MM.1S (cell line): ENCODE measurements around the gene PIGU.
A peak's percentile ranks its signal among the peaks of the same experiment; 100 is the strongest.
"Not testable (repeated sequence)": the region's sequence is repeated elsewhere in the genome, so short reads cannot be mapped to it uniquely, and the experiment has no call there.

Experiments used
- DNase-seq: peaks from one replicate; pipeline ENCODE4 v3.0.0-alpha.2; 2015
- H2AFZ ChIP-seq: fragments of 300-600 bp; sonication (generic); 2 replicates; pipeline ENCODE4 v1.6.0; 2016; ENCODE audit warnings: antibody characterized with exemption, low read length
- H3F3A ChIP-seq: fragments of 300-600 bp; sonication (generic); 2 replicates; pipeline ENCODE4 v1.6.1; 2016; ENCODE audit warnings: mild to moderate bottlenecking, antibody characterized with exemption, low read length, moderate library complexity, mixed read lengths; ENCODE audit not compliant: insufficient read depth
- H3K27ac ChIP-seq: fragments of 300-600 bp; sonication (generic); 2 replicates; pipeline ENCODE4 v1.5.1; 2016; ENCODE audit warnings: mild to moderate bottlenecking, low read length
- H3K27me3 ChIP-seq: fragments of 300-600 bp; sonication (generic); replicated peaks from 2 replicates; pipeline ENCODE4 v1.6.0; 2016; ENCODE audit warnings: low read length; ENCODE audit not compliant: insufficient read depth
- H3K36me3 ChIP-seq: fragments of 300-600 bp; sonication (generic); replicated peaks from 2 replicates; pipeline ENCODE4 v1.6.1; 2016; ENCODE audit warnings: mild to moderate bottlenecking, low read length, mixed read lengths; ENCODE audit not compliant: insufficient read depth
- H3K4me1 ChIP-seq: fragments of 300-600 bp; sonication (generic); 2 replicates; pipeline ENCODE4 v1.6.1; 2016; ENCODE audit warnings: low read length, mixed read lengths
- H3K4me2 ChIP-seq: fragments of 300-600 bp; sonication (generic); 2 replicates; pipeline ENCODE4 v1.6.0; 2016; ENCODE audit warnings: low read depth, low read length
- H3K4me3 ChIP-seq: fragments of 300-600 bp; sonication (generic); 2 replicates; pipeline ENCODE4 v1.5.1; 2016; ENCODE audit warnings: low read length, mixed read lengths
- H3K79me2 ChIP-seq: fragments of 300-600 bp; sonication (generic); 2 replicates; pipeline ENCODE4 v1.6.1; 2016; ENCODE audit warnings: mixed run types, low read length, mixed read lengths
- H3K9ac ChIP-seq: fragments of 300-600 bp; sonication (generic); 2 replicates; pipeline ENCODE4 v1.6.1; 2016; ENCODE audit warnings: low read length, mixed read lengths
- H3K9me2 ChIP-seq: fragments of 300-600 bp; sonication (generic); replicated peaks from 2 replicates; pipeline ENCODE4 v1.6.1; 2016; ENCODE audit warnings: mild to moderate bottlenecking, low read length, mixed read lengths; ENCODE audit not compliant: insufficient read depth
- H3K9me3 ChIP-seq: fragments of 300-600 bp; sonication (generic); replicated peaks from 2 replicates; pipeline ENCODE4 v1.6.1; 2016; ENCODE audit warnings: mild to moderate bottlenecking, low read length, mixed read lengths; ENCODE audit not compliant: insufficient read depth
- H4K20me1 ChIP-seq: fragments of 300-600 bp; sonication (generic); 2 replicates; pipeline ENCODE4 v1.6.1; 2016; ENCODE audit warnings: mild to moderate bottlenecking, low read length, moderate library complexity, mixed read lengths; ENCODE audit not compliant: insufficient read depth
- EZH2 ChIP-seq: fragments of 300-600 bp; sonication (generic); optimal IDR thresholded peaks from 2 replicates; pipeline ENCODE3; 2017; ENCODE audit warnings: low read depth, mild to moderate bottlenecking, antibody characterized with exemption, low read length, mixed read lengths
- EZH2phosphoT487 ChIP-seq: fragments of 300-600 bp; sonication (generic); IDR thresholded peaks from 2 replicates; pipeline ENCODE4 v1.6.1; 2018; ENCODE audit warnings: antibody characterized with exemption, low read length
- TF ChIP-seq, protein P1 (sequence below): fragments of 300-600 bp; sonication (generic); IDR thresholded peaks from 2 replicates; pipeline ENCODE4 v1.5.1; 2016; ENCODE audit warnings: antibody characterized with exemption, low read length, mixed read lengths

Gene PIGU, protein sequence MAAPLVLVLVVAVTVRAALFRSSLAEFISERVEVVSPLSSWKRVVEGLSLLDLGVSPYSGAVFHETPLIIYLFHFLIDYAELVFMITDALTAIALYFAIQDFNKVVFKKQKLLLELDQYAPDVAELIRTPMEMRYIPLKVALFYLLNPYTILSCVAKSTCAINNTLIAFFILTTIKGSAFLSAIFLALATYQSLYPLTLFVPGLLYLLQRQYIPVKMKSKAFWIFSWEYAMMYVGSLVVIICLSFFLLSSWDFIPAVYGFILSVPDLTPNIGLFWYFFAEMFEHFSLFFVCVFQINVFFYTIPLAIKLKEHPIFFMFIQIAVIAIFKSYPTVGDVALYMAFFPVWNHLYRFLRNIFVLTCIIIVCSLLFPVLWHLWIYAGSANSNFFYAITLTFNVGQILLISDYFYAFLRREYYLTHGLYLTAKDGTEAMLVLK

DNA sequence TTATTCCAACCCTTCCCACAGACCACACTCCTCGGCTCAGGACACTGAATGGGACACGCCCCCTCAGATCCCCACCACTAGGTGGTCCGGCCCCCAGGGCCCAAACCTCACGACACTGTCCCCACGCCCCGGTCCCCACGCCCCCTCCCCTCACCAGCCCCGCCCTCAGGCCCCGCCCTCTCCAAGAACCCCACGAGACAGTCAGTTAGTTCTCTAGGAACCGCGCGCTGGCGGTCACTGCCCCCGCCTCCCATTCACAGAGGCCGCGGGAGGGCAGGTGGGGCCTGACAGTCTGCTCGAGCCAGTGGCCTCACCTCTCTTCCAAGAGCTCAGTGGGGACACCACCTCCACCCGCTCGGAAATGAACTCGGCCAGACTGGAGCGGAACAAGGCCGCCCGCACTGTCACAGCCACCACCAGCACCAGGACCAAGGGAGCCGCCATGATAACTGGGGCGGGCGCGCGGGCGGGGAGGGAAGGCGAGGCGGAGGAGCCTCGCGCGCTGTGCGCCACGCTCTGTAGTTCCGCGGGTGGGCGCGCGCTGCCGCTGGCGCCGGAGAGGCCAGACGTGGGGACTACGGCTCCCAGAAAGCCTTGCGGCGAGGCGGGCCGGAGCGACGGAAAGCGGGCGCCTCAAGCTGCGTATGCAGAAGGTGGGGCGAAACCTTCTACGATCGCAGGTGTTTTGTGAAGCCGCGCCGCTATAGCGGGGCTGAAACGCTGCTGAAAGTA is at the start of gene PIGU:
TSS of gene PIGU (minus strand) at position 451 of the 732 bp plus-strand sequence. CDS start at position 444, 7 bp downstream.
- peak within 1 kb of the TSS; percentile 56 for H3K4me2 ChIP-seq
- H3K4me3 ChIP-seq = peak within 1 kb of the TSS; percentile 90
- H3K4me1 ChIP-seq = no peaks in the 10 kb centered on the region
- no peaks in the 10 kb centered on the region for H3K9me3 ChIP-seq
- DNase-seq = peak; percentile 97
- TF ChIP-seq EZH2 (no peak), EZH2phosphoT487 (no peak)
- TF ChIP-seq, protein P1, sequence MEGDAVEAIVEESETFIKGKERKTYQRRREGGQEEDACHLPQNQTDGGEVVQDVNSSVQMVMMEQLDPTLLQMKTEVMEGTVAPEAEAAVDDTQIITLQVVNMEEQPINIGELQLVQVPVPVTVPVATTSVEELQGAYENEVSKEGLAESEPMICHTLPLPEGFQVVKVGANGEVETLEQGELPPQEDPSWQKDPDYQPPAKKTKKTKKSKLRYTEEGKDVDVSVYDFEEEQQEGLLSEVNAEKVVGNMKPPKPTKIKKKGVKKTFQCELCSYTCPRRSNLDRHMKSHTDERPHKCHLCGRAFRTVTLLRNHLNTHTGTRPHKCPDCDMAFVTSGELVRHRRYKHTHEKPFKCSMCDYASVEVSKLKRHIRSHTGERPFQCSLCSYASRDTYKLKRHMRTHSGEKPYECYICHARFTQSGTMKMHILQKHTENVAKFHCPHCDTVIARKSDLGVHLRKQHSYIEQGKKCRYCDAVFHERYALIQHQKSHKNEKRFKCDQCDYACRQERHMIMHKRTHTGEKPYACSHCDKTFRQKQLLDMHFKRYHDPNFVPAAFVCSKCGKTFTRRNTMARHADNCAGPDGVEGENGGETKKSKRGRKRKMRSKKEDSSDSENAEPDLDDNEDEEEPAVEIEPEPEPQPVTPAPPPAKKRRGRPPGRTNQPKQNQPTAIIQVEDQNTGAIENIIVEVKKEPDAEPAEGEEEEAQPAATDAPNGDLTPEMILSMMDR = no peak
- peak within 1 kb of the TSS; percentile 66 for H2AFZ ChIP-seq
- no peaks in the 10 kb centered on the region for H3K36me3 ChIP-seq
- H3F3A ChIP-seq = 0 out of 2 replicates have a peak, but pooled peaks cover 4% of the 10 kb centered on the region
- peak within 1 kb of the TSS; percentile 77 for H3K9ac ChIP-seq
- H3K79me2 ChIP-seq = peaks cover 31% of the 10 kb centered on the region
- H3K27ac ChIP-seq = peak within 1 kb of the TSS; percentile 60
- H3K9me2 ChIP-seq = no peaks in the 10 kb centered on the region
- no peaks in the 10 kb centered on the region for H3K27me3 ChIP-seq
- no peaks in the 10 kb centered on the region for H4K20me1 ChIP-seq

DNA sequence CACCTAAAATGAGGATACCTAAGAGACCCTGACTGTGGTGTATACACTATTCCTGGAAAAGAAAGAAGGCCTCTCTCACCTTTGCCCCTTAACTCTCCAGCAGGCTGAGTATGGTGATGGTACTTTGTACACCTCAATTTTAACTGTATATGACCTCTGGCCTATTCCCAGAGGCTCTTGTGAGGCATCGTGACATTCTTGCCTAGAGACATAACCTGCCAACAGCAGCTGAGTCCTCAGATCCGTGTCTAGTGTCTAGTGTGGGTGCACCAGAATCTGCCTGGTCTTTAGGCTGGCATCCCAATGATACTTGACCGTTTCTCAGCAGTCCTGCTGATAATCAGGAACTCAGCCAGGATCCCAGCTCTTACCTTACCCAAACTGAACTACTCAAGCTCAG is 47.3 kb upstream of the PIGU start:
- Histone ChIP-seq H3F3A (no peaks in the 10 kb centered on the region; the same call in 1 of the 2 replicates), H3K9me3 (no peaks in the 10 kb centered on the region), H4K20me1 (no peaks in the 10 kb centered on the region), H3K9me2 (no peaks in the 10 kb centered on the region), H3K4me2 (no peak overlapping the region), H3K9ac (no peak overlapping the region), H3K27me3 (no peaks in the 10 kb centered on the region), H3K79me2 (no peaks in the 10 kb centered on the region), H3K4me1 (peaks cover 13% of the 10 kb centered on the region), H3K27ac (no peak overlapping the region), H2AFZ (no peak overlapping the region), H3K4me3 (no peak overlapping the region), H3K36me3 (no peaks in the 10 kb centered on the region)
- DNase-seq = no peak
- TF ChIP-seq EZH2phosphoT487 = no peak

DNA sequence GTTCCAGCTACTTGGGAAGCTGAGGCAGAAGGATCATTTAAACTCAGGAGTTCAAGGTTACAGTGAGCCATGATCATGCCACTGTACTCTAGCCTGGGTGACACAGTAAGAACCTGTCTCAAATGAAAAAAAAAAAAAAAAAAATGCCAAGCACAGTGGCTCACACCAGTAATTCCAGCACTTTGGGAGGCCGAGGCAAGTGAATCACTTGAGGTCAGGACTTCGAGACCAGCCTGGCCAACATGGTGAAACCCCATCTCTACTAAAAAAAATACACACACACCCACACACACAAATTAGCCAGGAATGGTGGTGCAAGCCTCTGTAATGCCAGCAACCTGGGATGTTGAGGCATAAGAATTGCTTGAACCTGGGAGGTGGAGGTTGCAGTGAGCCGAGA is 45.7 kb upstream of the PIGU start:
- not testable (repeated sequence) for H3K79me2 ChIP-seq, H2AFZ ChIP-seq, H3K9me3 ChIP-seq, DNase-seq, H3K36me3 ChIP-seq, H3K9ac ChIP-seq, H3K4me3 ChIP-seq, H3K9me2 ChIP-seq, H3K27ac ChIP-seq, H4K20me1 ChIP-seq, H3F3A ChIP-seq, H3K4me2 ChIP-seq, H3K27me3 ChIP-seq
- peaks cover 16% of the 10 kb centered on the region for H3K4me1 ChIP-seq

DNA sequence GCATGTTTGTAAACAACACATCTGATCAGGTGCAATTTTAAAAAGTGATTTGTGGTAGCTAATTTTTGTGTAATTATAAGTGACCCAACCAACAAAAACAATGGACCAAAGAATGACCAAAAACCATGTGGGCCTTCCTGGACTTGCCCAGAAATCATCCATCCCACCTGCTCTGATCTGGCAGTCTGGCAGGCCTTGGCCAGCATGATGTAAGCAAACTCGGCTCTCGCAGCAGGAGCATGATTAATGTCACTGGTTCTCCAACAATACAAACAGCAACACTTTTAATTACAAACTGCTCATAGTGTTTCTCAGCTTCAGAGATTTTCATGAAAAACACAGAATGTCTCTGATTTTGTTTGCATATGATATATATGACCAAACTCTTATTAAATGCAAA is 43.4 kb upstream of the PIGU start:
- Histone ChIP-seq H3K4me1 (peaks cover 16% of the 10 kb centered on the region), H3K36me3 (no peaks in the 10 kb centered on the region), H3K27ac (no peak overlapping the region), H3K4me3 (0 out of 2 replicates have a peak overlapping the region, but pooled peaks have one; percentile 11), H3F3A (no peaks in the 10 kb centered on the region; the same call in 1 of the 2 replicates), H3K79me2 (no peaks in the 10 kb centered on the region), H3K9ac (no peak overlapping the region; the same call in 1 of the 2 replicates), H3K9me2 (no peaks in the 10 kb centered on the region), H2AFZ (no peak overlapping the region), H3K27me3 (no peaks in the 10 kb centered on the region), H3K4me2 (peak overlapping the region; percentile 44), H3K9me3 (no peaks in the 10 kb centered on the region), H4K20me1 (no peaks in the 10 kb centered on the region)
- DNase-seq = no peak
- no peak for TF ChIP-seq EZH2
- TF ChIP-seq, protein P1 = no peak
- TF ChIP-seq EZH2phosphoT487 = no peak

DNA sequence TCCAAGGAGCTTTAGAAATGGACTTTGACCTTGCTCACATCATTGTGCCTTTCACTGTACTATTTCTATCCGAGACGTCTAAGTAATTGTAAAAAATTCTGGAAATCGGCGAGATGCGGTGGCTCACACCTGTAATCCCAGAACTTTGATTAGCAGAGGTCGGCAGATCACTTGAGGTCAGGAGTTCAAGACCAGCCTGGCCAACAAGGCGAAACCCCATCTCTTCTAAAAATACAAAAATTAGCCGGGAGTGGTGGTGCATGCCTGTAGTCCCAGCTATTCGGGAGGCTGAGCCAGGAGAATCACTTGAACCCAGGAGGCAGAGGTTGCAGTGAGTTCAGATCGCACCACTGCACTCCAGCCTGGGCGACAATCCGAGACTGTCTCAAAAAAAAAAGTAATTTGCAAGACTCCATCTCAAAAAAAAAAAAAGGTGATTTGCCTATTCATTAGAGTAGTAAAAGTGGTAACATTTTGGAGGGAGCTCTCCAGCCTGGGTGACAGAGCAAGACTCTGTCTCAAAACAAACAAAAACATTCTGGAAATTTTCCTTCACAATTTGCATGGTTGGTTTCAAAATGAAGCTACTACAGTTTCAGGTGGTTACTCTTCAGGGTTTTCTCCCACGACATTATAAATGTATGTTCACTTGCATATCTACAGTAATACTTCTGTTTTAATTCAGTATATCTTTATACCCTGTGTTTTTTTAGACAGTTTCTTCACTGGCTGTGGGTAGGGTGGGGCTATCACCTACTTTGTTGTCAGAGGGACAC is 42.5 kb upstream of the PIGU start:
- not testable (repeated sequence) for H3K36me3 ChIP-seq, H2AFZ ChIP-seq, H3K4me3 ChIP-seq, H3K9me3 ChIP-seq, H3K9me2 ChIP-seq, H3F3A ChIP-seq, H3K9ac ChIP-seq, H4K20me1 ChIP-seq, H3K79me2 ChIP-seq, H3K27me3 ChIP-seq
- peak; percentile 41 for DNase-seq
- peak overlapping the region; percentile 29; the same call in 1 of the 2 replicates for H3K27ac ChIP-seq
- H3K4me2 ChIP-seq = peak overlapping the region; percentile 44
- H3K4me1 ChIP-seq = peaks cover 16% of the 10 kb centered on the region
